IMR-90 (cell line): ENCODE measurements around the gene RAB8A. TPM values are rescaled to one million over a fixed set of nuclear protein-coding genes. Genes with fewer than 3 reads are reported as not detected.

Experiments used
- ATAC-seq: fragments of 200-7000 bp; cut with Tn5 transposase; 2 replicates; pipeline ENCODE4 v1.9.1; 2020; ENCODE audit warnings: low read depth, mild to moderate bottlenecking, moderate library complexity
- BruUV-seq: library from RNA; stranded (reverse); fragments of 400-500 nt; replicated peaks from 2 replicates; lab custom pipeline; 2021; lab: Mats Ljungman, UMichigan
- CTCF ChIA-PET: fragments of 300-600 bp; formaldehyde crosslinking; extraction: SDS; loops from one replicate; lab custom pipeline; 2021; ENCODE audit warnings: antibody characterized with exemption; lab: Yijun Ruan, JAX
- POLR2A ChIA-PET: fragments of 300-600 bp; sonication (Branson Sonifier 250); formaldehyde crosslinking; loops from one replicate; lab custom pipeline; 2022; ENCODE audit warnings: antibody characterized with exemption; ENCODE audit not compliant: unreplicated experiment; lab: Charles Lee
- DNase-seq: peaks from one replicate; pipeline ENCODE4 v3.0.0; 2013
- H2AFZ ChIP-seq: replicated peaks from 2 replicates; pipeline ENCODE3; 2013; ENCODE audit warnings: low read length, mild to moderate bottlenecking; ENCODE audit not compliant: poor library complexity
- H2AK5ac ChIP-seq: 2 replicates; pipeline ENCODE4 v1.6.1; 2013; ENCODE audit warnings: low read depth, low read length, inconsistent platforms
- H2AK9ac ChIP-seq: replicated peaks from 2 replicates; pipeline ENCODE3; 2013; ENCODE audit warnings: mild to moderate bottlenecking, low read depth, low read length, moderate library complexity; ENCODE audit not compliant: poor library complexity
- H2BK120ac ChIP-seq: 2 replicates; pipeline ENCODE4 v1.6.1; 2013; ENCODE audit warnings: low read depth, low read length, inconsistent platforms
- H2BK15ac ChIP-seq: 3 replicates; pipeline ENCODE4 v1.6.1; 2013; ENCODE audit warnings: low read depth, low read length, inconsistent platforms
- H2BK20ac ChIP-seq: 2 replicates; pipeline ENCODE4 v1.6.1; 2013; ENCODE audit warnings: low read depth, mild to moderate bottlenecking, inconsistent platforms, low read length, moderate library complexity
- H2BK5ac ChIP-seq: 2 replicates; pipeline ENCODE4 v1.6.1; 2013; ENCODE audit warnings: mild to moderate bottlenecking, low read depth, low read length, inconsistent platforms; ENCODE audit not compliant: poor library complexity, severe bottlenecking
- H3K14ac ChIP-seq: replicated peaks from 2 replicates; pipeline ENCODE4 v1.6.1; 2013; ENCODE audit warnings: low read depth, low read length, inconsistent platforms
- H3K18ac ChIP-seq: 2 replicates; pipeline ENCODE4 v1.6.1; 2013; ENCODE audit warnings: low read depth, low read length, control low read depth
- H3K23ac ChIP-seq: 2 replicates; pipeline ENCODE4 v1.6.1; 2013; ENCODE audit warnings: low read depth, low read length, inconsistent platforms
- H3K27ac ChIP-seq: 2 replicates; pipeline ENCODE4 v1.5.1; 2013; ENCODE audit warnings: mild to moderate bottlenecking, control low read depth, low read length; ENCODE audit not compliant: insufficient read depth
- H3K27me3 ChIP-seq: 2 replicates; pipeline ENCODE4 v1.6.1; 2013; ENCODE audit warnings: low read length; ENCODE audit not compliant: control insufficient read depth, insufficient read depth
- H3K36me3 ChIP-seq: 2 replicates; pipeline ENCODE4 v1.6.1; 2013; ENCODE audit warnings: low read length, mixed read lengths; ENCODE audit not compliant: control insufficient read depth, insufficient read depth
- H3K4ac ChIP-seq: 2 replicates; pipeline ENCODE4 v1.6.1; 2013; ENCODE audit warnings: low read depth, low read length, inconsistent platforms
- H3K4me1 ChIP-seq: 2 replicates; pipeline ENCODE4 v1.6.1; 2013; ENCODE audit warnings: low read length, mixed read lengths; ENCODE audit not compliant: control insufficient read depth, insufficient read depth
- H3K4me2 ChIP-seq: 2 replicates; pipeline ENCODE4 v1.6.1; 2013; ENCODE audit warnings: low read depth, mild to moderate bottlenecking, control low read depth, low read length, moderate library complexity
- H3K4me3 ChIP-seq: 2 replicates; pipeline ENCODE4 v1.5.1; 2013; ENCODE audit warnings: low read depth, mild to moderate bottlenecking, control low read depth, low read length, moderate library complexity; ENCODE audit not compliant: insufficient read depth
- H3K56ac ChIP-seq: 2 replicates; pipeline ENCODE4 v1.6.1; 2013; ENCODE audit warnings: low read length, inconsistent platforms; ENCODE audit not compliant: insufficient read depth; ENCODE audit errors: extremely low read depth
- H3K79me1 ChIP-seq, 2 experiments: 2 replicates each; pipeline ENCODE4 v1.6.1; 2013; ENCODE audit warnings: low read length in 2 of 2, inconsistent platforms in 1 of 2, low read depth in 1 of 2
- H3K9ac ChIP-seq: 2 replicates; pipeline ENCODE4 v1.6.1; 2013; ENCODE audit warnings: low read depth, low read length, control low read depth
- H3K9me1 ChIP-seq: 2 replicates; pipeline ENCODE4 v1.6.1; 2013; ENCODE audit warnings: low read length, inconsistent platforms; ENCODE audit not compliant: insufficient read depth
- H3K9me3 ChIP-seq: 2 replicates; pipeline ENCODE4 v1.6.1; 2013; ENCODE audit warnings: low read length; ENCODE audit not compliant: control insufficient read depth, insufficient read depth
- H4K20me1 ChIP-seq: 2 replicates; pipeline ENCODE4 v1.6.1; 2013; ENCODE audit warnings: low read length, inconsistent platforms; ENCODE audit not compliant: insufficient read depth
- H4K5ac ChIP-seq: 2 replicates; pipeline ENCODE4 v1.6.1; 2013; ENCODE audit warnings: mild to moderate bottlenecking, low read depth, low read length, control low read depth
- H4K8ac ChIP-seq, 2 experiments: 2 replicates each; pipeline ENCODE4 v1.6.1; 2013; ENCODE audit warnings: low read depth in 2 of 2, low read length in 2 of 2, control low read depth in 1 of 2, inconsistent platforms in 1 of 2
- H4K91ac ChIP-seq: 2 replicates; pipeline ENCODE4 v1.6.1; 2013; ENCODE audit warnings: low read depth, low read length, inconsistent platforms; ENCODE audit not compliant: insufficient read depth
- ELK1 ChIP-seq: fragments of 150-350 bp; IDR thresholded peaks from 2 replicates; pipeline ENCODE4 v1.6.1; 2016; ENCODE audit warnings: low read depth, mild to moderate bottlenecking, low read length, moderate library complexity, borderline replicate concordance
- MAFK ChIP-seq: IDR thresholded peaks from 2 replicates; pipeline ENCODE4 v1.6.1; 2012; ENCODE audit warnings: low read depth, low read length, improper control_type of control experiment
- MAZ ChIP-seq: IDR thresholded peaks from 2 replicates; pipeline ENCODE4 v1.6.1; 2012; ENCODE audit warnings: low read depth, mild to moderate bottlenecking, low read length, improper control_type of control experiment, moderate library complexity, borderline replicate concordance
- MXI1 ChIP-seq: IDR thresholded peaks from 2 replicates; pipeline ENCODE4 v1.6.1; 2012; ENCODE audit warnings: low read depth, mild to moderate bottlenecking, low read length, moderate library complexity, borderline replicate concordance
- NFE2L2 ChIP-seq: fragments of 150-350 bp; IDR thresholded peaks from 2 replicates; pipeline ENCODE4 v1.6.1; 2016; ENCODE audit warnings: low read depth, mild to moderate bottlenecking, low read length
- SMC3 ChIP-seq: fragments of 150-350 bp; IDR thresholded peaks from 2 replicates; pipeline ENCODE4 v1.6.1; 2016; ENCODE audit warnings: low read depth, mild to moderate bottlenecking, antibody characterized with exemption, low read length, moderate library complexity
- WGBS, 2 experiments: methylation state at CpG; one replicate each; pipeline versions ENCODE4 v1.1.5 to v1.1.7; 2013; ENCODE audit warnings: missing lambda C conversion rate in 2 of 2; ENCODE audit not compliant: insufficient read length in 1 of 2; ENCODE audit errors: extremely low coverage in 2 of 2; 5-methylcytosine and 5-hydroxymethylcytosine counted together
- dilution Hi-C: fragments of 300-500 bp; cut with HindIII; formaldehyde crosslinking; loops from one replicate; pipeline ENCODE4 v1.14.3; 2018; ENCODE audit warnings: low sequenced_read_pairs; ENCODE audit not compliant: unreplicated experiment
- in situ Hi-C: fragments of 300-500 bp; cut with MboI; formaldehyde crosslinking; loops from 3 replicates; pipeline ENCODE4 v1.14.3; 2019; ENCODE audit warnings: low sequenced_read_pairs, inconsistent platforms, mixed read lengths
- intact Hi-C: fragments of 100-400 bp; cut with micrococcal nuclease; formaldehyde crosslinking; loops from 2 replicates; pipeline ENCODE4 v1.10.0; 2022
- polyA plus RNA-seq, 3 experiments: library from polyadenylated mRNA; depleted of rRNA; stranded (reverse); fragments of >200 nt; gene quantifications; 2 replicates each; pipeline ENCODE4 v1.2.3, GENCODE V29; 2012; ENCODE audit warnings: low replicate concordance in 1 of 3
- total RNA-seq: library from RNA; depleted of rRNA; stranded (reverse); fragments of >200 nt; gene quantifications from 2 replicates; pipeline ENCODE4 v1.2.3, GENCODE V29; 2012
- TF ChIP-seq, protein P1 (sequence below): conservative IDR thresholded peaks from 2 replicates; pipeline ENCODE4 v1.5.1; 2012; ENCODE audit warnings: mild to moderate bottlenecking, low read depth, low read length, improper control_type of control experiment

Gene RAB8A
- total and polyA plus RNA-seq, 2 of the 4 experiments (the other 2 are of a cell fraction) = 64.5 to 135 TPM

GRCh38 chr19:16180611-16181010, 68.9 kb downstream of the RAB8A start:
- H3K23ac ChIP-seq = no peak overlapping the region
- peak overlapping the region; percentile 14 to 76; a peak in 2 of 4 replicates for H4K8ac ChIP-seq
- ATAC-seq = peak; percentile 72
- no peak overlapping the region for H4K5ac ChIP-seq
- H3K9ac ChIP-seq = no peak overlapping the region
- WGBS, 2 experiments = no CpG with 5 or more reads among the region's 4 CpGs
- H3K27ac ChIP-seq = peak overlapping the region; percentile 50; the same call in 1 of the 2 replicates
- CTCF ChIA-PET = interaction anchor here (2.8 kb wide), 1 partner anchor 139 kb away, joined by 19 read pairs; no protein-coding TSS in a partner anchor
- peak; percentile 86 for DNase-seq
- H3K27me3 ChIP-seq = no peaks in the 10 kb centered on the region
- 0 out of 2 replicates have a peak, but pooled peaks have one; percentile 5 for TF ChIP-seq SMC3
- no peak for TF ChIP-seq ELK1
- TF ChIP-seq MAFK = peak; percentile 63
- TF ChIP-seq MXI1 = no peak
- TF ChIP-seq MAZ = peak; percentile 40; the same call in 1 of the 2 replicates
- TF ChIP-seq, protein P1, sequence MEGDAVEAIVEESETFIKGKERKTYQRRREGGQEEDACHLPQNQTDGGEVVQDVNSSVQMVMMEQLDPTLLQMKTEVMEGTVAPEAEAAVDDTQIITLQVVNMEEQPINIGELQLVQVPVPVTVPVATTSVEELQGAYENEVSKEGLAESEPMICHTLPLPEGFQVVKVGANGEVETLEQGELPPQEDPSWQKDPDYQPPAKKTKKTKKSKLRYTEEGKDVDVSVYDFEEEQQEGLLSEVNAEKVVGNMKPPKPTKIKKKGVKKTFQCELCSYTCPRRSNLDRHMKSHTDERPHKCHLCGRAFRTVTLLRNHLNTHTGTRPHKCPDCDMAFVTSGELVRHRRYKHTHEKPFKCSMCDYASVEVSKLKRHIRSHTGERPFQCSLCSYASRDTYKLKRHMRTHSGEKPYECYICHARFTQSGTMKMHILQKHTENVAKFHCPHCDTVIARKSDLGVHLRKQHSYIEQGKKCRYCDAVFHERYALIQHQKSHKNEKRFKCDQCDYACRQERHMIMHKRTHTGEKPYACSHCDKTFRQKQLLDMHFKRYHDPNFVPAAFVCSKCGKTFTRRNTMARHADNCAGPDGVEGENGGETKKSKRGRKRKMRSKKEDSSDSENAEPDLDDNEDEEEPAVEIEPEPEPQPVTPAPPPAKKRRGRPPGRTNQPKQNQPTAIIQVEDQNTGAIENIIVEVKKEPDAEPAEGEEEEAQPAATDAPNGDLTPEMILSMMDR = no peak
- TF ChIP-seq NFE2L2 = no peak
- 0 out of 2 replicates have a peak overlapping the region, but pooled peaks have one; percentile 35 for H2AK5ac ChIP-seq
- peak overlapping the region; percentile 62; the same call in 1 of the 2 replicates for H2BK20ac ChIP-seq
- peak overlapping the region; percentile 64 for H3K4ac ChIP-seq
- H2AFZ ChIP-seq = peak overlapping the region; percentile 86
- H4K91ac ChIP-seq = peak overlapping the region; percentile 72
- peaks cover 3% of the 10 kb centered on the region; the same call in 1 of the 2 replicates for H3K9me1 ChIP-seq
- in situ Hi-C loops = loop anchor here (25.0 kb wide), 4 partner anchors 343 to 1068 kb away; partner anchors contain the start of genes AKAP8L, CYP4F3 and SYDE1
- H2BK120ac ChIP-seq = peak overlapping the region; percentile 82
- H3K4me3 ChIP-seq = no peak overlapping the region
- no peak overlapping the region for H3K56ac ChIP-seq
- no peaks in the 10 kb centered on the region for H4K20me1 ChIP-seq
- dilution Hi-C loops = no loop called here
- H3K14ac ChIP-seq = no peak overlapping the region; the same call in 1 of the 2 replicates
- H2AK9ac ChIP-seq = peak overlapping the region; percentile 6
- H3K4me2 ChIP-seq = no peak overlapping the region
- no peak overlapping the region for H3K18ac ChIP-seq
- H3K4me1 ChIP-seq = peaks cover 5% of the 10 kb centered on the region; the same call in 1 of the 2 replicates
- H3K9me3 ChIP-seq = 0 out of 2 replicates have a peak, but pooled peaks cover 2% of the 10 kb centered on the region
- POLR2A ChIA-PET = interaction anchor here (0.7 to 1.0 kb wide), 2 partner anchors 104 to 344 kb away, joined by 4 to 5 read pairs; partner anchors contain the start of gene TPM4
- peaks cover 0 to 5% of the 10 kb centered on the region in 2 experiments; a peak in 2 of 4 replicates for H3K79me1 ChIP-seq
- no TSS peak for BruUV-seq
- peak overlapping the region; percentile 47 for H2BK5ac ChIP-seq
- H2BK15ac ChIP-seq = peak overlapping the region; percentile 76; the same call in 1 of the 3 replicates
- intact Hi-C loops = no loop called here
- no peaks in the 10 kb centered on the region for H3K36me3 ChIP-seq
